ENCODE data around the gene PCYOX1L. TPM values are rescaled to one million over a fixed set of nuclear protein-coding genes. Genes with fewer than 3 reads are reported as not detected.

Gene PCYOX1L
- total and polyA plus RNA-seq, 2 of the 8 experiments (the other 6 are each of a cell fraction or from before 2014, with no cell fraction given) = 6.8 to 17.2 TPM

DNA sequence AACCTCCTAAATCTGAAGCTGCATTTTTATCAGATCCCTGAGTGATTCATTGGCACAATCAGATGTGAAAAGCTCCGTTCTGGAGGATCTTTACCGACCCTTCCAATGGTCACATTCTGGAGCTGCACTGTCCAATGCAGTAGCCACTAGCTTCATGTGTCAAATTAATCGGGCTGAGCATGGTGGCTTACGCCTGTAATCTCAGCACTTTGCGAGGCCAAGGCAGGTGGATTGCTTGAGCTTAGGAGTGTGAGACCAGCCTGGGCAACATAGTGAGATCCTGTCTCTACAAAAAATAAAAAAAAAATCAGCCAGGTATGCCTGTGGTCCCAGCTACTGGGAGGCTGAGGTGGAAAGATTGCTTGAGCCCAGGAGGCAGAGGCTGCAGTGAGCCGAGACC, 17.6 kb downstream of the PCYOX1L start (continued):
- TF ChIP-seq SIX5 (IDR thresholded peaks at IDR 0.05; ENCODE audit: low read depth, low read length) = no peak
- TF ChIP-seq CREB1 (IDR thresholded peaks at IDR 0.05) = no peak
